Epidermal melanocyte (primary cell): ENCODE data around the gene GCGR.

Experiments
- DNase-seq: peaks from one replicate; pipeline ENCODE4 v3.0.0; 2011; ENCODE audit warnings: low spot score; ENCODE audit not compliant: insufficient read length

The GCGR gene

GRCh38 chr17:81811705-81812570 is 8.0 kb downstream of the GCGR start:
- no peak for DNase-seq

DNA sequence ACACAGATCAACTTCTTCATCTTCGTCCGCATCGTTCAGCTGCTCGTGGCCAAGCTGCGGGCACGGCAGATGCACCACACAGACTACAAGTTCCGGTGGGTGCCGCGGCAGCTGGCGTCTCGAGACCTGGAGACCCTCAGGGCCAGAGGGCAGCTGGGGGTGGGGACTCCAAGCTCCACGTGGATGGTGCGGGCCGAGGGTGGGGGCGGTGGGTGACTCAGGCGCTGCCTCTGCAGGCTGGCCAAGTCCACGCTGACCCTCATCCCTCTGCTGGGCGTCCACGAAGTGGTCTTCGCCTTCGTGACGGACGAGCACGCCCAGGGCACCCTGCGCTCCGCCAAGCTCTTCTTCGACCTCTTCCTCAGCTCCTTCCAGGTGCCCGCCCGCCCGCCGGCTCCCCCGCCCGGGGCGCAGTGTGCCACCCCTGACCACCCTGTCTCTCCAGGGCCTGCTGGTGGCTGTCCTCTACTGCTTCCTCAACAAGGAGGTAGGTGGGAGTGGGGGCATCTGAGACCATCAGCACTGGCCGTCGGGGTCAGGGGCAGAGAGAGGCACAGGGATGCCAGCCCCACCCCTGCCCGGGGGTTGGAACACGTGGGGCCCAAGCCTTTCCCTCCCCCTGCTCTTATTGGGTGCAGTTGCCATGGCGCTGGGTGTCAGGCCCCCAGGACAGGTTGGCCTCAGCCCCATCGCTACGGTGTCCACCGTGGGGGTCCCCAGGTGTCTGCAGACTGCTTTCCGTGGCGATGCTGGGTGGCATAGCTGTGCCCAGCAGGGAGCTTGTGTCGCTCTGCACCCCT is 8.8 kb downstream of the GCGR start:
- no peak for DNase-seq

GRCh38 chr17:81813371-81813684 is 9.4 kb downstream of the GCGR start:
- no peak for DNase-seq

DNA sequence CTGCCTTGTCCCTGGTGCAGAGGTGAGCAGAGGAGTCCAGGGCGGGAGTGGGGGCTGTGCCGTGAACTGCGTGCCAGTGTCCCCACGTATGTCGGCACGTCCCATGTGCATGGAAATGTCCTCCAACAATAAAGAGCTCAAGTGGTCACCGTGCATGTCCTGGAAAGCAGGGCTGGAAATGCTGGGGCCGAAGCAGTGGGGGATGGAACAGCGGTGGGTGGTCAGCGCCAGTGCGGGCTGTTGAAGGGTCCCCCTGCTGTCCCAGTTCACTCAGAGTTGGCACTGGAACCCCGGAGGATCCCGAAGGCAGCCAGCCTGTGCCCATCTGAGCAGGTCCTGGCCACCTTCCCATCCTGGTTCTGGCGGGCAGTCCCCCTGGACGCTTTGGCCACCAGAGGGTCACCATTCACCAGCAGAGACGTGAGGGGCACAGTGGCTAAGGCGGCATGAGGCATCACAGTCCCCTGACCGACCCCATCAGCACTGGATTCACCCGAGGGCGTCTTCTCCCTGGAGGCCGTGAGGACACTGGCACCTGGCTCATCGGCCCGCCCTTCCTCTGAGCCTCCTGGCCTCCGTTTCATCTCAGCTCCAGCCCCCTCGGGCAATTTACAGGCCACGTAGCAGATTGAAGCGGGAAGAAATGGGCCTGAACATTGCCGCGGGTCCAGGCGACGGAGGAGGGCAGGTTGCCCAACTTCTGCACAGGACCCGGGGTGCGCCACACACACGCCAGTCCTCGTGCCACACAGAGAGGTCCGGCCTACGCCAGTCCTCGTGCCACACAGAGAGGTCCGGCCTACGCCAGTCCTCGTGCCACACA is 10.1 kb downstream of the GCGR start:
- DNase-seq, result no peak

DNA sequence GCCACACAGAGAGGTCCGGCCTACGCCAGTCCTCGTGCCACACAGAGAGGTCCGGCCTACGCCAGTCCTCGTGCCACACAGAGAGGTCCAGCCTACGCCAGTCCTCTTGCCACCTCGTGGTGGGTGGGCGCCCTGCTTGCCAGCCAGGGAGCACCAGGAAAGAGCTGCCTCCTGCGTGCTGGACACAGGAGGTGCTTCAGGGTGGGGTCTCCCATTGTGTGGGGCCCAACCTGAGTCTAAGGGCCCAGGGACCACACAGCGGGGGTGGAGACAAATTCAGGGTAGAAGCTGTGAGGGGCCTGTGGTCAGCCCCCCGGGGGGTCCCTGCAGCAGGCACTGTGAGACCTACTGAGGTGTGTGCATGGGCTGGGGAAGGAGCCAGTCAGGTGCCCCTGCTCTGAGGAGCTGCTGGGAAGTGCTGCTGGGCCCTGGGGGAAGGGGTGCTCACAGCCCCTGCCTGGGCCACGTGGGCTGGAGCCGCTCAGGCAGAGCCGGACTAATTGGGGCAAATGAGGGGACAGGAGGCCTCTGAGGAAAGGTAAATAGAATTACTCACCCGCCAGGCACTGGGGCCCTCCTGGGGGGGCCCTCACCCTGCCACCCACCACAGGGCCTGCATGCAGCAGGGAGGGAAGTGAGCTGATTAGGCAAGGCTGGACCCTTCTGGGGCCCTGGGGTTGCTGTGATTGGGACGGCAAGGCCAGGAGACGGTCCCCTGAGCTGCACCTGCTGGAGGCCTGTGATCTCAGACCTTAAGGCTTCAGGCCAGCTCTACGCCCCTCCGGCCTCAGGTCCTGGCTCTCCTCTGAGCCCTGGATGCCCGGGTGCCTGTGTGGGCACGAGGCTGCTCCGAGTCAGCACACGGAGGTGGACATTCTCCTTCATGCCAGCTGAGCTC is 11.0 kb downstream of the GCGR start:
- DNase-seq, result no peak

- DNase-seq, result no peak
These were observed 11.7 kb downstream of the GCGR start for GRCh38 chr17:81815646-81815986.

DNA sequence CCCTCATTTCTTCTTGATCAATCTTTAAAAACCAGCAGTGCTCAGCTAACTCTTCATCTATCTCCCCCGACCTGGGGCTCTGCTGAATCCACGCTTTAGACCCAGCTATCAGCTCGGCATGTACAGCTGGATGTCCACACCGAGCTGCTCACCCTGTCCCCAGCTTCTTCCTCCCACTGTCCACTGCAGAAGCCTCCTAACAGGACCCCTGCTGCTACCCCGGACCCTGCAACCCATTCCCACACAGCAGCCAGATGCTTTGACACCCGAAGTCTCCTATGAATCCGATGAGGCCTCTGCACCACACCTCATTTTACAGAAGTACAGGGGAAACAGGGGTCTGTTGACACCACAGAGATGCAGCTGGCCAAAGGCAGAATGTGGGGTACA is 13.8 kb downstream of the GCGR start:
- no peak for DNase-seq

DNA sequence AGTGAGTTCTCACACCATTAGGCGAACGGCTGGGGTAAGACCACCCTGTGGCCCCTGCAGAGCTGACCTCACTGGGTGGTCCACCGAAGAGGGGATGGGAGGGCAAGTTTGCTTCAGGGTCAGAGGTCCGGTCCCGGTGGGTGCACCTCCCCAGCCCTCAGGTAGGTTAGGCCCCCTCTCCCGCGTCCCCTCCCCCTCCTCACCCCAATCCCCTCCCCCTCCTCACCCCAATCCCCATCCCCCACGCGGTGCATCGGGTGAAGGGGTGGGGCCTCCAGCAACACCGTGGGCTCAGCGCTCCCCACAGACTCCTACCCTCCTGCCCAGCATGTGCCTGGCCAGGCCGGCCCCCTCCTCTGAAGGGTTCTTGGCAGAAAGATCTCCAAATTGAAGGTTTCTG is 15.8 kb downstream of the GCGR start:
- DNase-seq, result no peak

GRCh38 chr17:81821147-81821546 is 17.2 kb downstream of the GCGR start:
- DNase-seq, result no peak

- peak; percentile 74 for DNase-seq
These were observed 17.8 kb downstream of the GCGR start for GRCh38 chr17:81821603-81822311.

DNA sequence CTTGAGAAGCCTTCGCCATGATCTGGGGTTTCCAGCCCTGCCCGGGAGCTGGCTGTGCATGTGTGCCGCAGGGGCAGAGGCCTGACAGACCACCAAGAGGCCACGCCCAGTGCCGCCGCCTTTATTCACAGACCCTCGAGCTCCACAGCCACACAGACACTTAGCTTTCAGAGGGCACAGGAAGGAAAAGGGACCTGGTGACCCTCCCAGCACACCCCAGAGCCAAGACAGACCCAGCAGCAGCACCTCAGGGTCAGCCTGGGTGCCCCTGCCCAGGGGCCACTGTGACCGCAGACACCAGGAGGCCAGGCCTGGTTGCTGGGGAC is 18.3 kb downstream of the GCGR start:
- no peak for DNase-seq

- no peak for DNase-seq
These were observed 19.3 kb downstream of the GCGR start for GRCh38 chr17:81822996-81823819.

DNA sequence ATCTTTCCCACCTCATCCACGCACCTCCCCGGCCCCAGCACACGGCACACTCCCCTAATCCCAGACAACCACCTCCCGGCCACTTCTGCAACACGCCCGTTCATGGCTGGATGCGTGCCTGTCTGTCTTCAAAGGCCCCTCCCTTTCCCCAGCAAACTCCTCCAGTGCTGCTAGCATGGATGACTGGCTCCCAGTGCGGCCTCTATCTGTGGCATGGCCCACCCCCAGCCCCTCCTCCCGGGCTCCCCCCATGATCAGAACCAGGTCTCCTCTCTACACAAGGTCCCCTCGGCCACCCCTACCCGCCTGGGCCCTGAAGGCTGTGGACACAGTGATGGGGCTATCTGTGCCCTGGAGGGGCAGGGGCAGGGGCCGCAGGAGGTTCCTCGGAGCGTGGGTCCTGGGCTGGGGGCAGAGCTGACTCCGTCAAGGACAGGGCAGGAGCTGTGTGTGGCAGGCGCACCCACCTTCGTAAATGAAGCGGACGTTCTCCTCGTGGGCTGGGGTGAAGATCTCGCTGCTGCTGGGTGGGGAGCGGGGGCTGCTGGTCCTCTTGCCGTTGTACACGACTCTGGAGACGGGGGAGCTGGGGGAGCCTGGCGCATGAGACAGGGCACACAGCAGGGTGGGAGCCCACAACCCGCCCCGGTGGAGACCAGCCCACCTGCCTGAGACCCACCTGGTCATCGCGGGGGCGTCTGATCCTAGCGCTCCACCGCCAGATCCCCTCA is 20.0 kb downstream of the GCGR start:
- no peak for DNase-seq

DNA sequence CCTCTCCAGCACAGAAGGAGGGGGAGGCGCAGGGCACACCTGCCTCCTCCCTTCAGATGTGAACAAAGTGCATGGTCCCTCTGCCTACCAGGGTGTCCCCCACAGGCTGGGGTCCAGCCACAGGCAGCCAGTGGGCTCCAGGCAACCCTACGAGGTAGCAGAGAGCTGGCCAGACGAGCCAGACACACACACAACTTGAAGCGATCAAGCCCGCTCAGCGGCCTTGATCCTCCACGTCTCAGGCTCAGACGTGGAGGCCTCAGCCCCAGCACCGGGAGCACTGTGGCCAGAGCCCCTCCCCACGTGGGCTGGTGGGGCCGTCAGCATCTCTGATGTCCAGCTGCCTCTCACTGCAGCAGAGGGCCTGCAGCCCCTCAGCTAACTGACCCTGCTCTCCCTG is 20.6 kb downstream of the GCGR start:
- no peak for DNase-seq

DNA sequence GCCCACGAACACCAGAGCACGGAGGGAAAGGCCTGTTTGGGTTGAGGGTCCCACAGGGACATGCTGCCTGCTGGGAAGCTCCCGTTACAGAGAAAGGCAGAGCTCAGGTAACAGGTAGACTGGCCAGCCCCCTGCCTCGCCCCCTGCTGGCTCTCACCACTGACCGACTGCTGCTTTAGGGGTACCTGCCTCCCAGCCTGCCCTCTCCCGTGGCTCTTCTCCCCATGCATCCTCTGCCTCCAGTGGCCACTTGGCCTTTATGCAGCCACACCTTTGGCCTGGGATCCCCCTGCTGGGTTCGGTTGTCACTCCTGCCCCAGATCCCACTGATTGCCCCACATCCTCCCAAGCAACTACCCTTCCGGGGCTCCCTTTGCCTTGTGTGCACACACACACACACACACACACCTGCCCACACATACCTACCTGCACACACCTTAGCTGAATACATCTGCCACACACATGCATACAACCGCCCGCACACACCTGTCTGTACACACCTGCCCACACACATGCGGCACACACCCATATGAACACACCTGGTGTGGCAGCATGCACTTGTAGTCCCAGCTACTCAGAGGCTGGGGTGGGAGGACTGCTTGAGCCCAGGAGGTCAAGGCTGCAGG is 22.0 kb downstream of the GCGR start:
- no peak for DNase-seq

GRCh38 chr17:81828656-81829055 is 24.7 kb downstream of the GCGR start:
- no peak for DNase-seq

GRCh38 chr17:81829858-81830257 is 25.9 kb downstream of the GCGR start:
- DNase-seq, result no peak

GRCh38 chr17:81831563-81831956 is 27.6 kb downstream of the GCGR start:
- no peak for DNase-seq
